ENCODE measurements around the gene C3orf22.

Gene C3orf22

DNA sequence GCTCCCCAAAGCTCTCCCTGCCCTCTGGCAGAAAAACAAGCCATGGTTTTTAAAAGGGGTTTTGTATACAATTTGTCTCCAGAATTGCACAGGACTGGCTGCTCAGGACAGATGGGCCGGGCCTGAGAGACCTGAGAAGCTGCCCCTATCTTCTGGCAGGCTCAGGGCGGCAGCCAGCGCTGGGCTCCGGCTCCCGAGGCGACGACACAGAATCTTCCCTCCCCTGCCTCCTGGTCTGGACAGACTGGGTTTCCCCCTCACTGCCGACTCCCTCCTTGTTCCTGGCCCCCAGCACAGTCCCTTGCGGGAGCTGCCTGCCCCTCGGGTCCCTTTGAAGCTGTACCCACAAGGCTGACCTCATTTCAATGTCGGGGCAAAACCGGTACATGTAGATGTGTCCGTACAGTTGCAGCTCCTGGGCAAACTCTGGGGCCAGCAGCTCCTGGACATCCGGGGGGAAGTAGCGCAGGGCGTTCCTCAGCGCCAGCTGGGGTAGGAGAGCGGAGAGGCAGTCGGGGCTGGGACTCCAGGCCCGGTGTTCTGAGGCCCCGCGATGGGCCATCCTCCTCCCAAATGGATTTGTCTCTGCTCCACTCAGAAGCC lies 48.3 kb downstream of the C3orf22 start:
- DNase-seq, result no peak

- DNase-seq, result no peak
Observed at GRCh38 chr3:126509597-126510307, 49.0 kb downstream of the C3orf22 start.

DNA sequence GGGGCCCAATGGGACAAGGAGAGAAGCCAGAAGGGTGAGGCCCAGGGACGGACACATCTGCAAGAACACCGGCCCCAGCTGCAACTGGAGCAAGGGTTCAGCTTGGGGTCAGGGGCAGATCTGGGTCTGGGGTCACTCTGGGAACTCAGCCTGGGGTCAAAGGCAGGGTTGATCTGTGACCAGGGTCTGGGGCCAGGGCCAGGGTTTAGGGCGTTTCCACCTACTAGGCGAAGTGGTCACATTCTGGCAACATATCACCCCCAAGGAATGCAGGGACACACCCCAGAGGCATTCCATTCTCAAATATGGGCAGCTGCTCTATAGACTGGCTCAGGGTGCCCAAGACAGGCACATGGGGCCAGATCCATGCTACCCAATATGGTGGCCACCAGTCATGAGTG lies 50.2 kb downstream of the C3orf22 start:
- DNase-seq, result no peak

DNA sequence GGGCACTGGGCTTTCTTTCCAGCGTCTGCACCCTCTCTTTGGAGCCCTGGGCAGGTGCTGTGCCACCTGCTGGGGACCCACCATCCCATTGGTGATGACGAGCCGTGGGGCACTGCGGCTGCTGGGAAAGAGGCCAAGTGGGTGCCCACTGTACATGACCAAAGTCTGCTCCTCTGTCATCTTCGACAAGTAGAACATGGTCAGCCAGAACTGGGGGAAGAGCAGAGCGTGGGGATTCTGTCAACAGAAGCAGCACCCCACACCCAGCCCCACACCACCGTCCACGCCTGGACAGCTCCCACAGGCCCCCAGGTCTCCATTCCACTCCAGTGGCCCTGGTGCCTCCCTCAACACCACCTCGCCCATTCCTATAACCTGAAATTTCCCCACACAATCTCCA lies 50.8 kb downstream of the C3orf22 start:
- no peak for DNase-seq

GRCh38 chr3:126503701-126504100 lies 55.0 kb downstream of the C3orf22 start:
- DNase-seq, result no peak

- DNase-seq, result no peak
Observed at GRCh38 chr3:126502656-126503055, 56.1 kb downstream of the C3orf22 start.

GRCh38 chr3:126501736-126502135 lies 57.0 kb downstream of the C3orf22 start:
- DNase-seq, result no peak

- no peak for DNase-seq
Observed at GRCh38 chr3:126501054-126501453, 57.7 kb downstream of the C3orf22 start.

DNA sequence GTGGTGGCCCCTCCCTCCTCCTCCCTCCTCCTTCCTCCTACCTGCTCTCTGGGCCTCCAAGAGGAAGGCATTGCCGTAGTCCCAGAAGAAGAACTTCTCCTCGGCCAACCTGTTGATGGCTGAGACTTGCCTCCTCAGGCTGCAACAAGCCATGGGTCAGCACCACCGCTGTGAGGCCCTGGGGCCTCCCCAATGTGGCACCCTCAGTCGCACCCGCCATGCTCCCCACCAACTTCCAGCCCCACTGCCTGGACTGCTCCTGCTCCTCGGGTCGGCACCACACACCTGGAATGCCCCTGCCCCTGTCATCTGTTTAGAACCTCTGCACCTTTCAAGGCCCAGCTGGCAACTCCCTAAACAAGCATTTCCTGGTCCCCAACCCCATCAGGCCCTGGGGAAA lies 58.7 kb downstream of the C3orf22 start:
- no peak for DNase-seq
